K562 (cell line): ENCODE results near the gene GFOD2. TPM values are rescaled to one million over a fixed set of nuclear protein-coding genes. Genes with fewer than 3 reads are reported as not detected.

Source experiments
- ATAC-seq: fragments of 200-7000 bp; cut with Tn5 transposase; 3 replicates; pipeline ENCODE4 v1.9.1; 2020; ENCODE audit warnings: moderate library complexity
- BruUV-seq: library from RNA; stranded (reverse); fragments of 400-500 nt; replicated peaks from 2 replicates; lab custom pipeline; 2021; lab: Mats Ljungman, UMichigan
- CTCF ChIA-PET: fragments of 300-600 bp; formaldehyde crosslinking; extraction: SDS; loops from one replicate; lab custom pipeline; 2021; ENCODE audit warnings: low intra/inter-chr PET ratio; lab: Yijun Ruan, JAX
- POLR2A ChIA-PET: fragments of 300-600, 350-650 bp; sonication (Branson Sonifier 250); formaldehyde crosslinking; extraction: SDS; loops from one replicate; lab custom pipeline; 2021; ENCODE audit warnings: antibody characterized with exemption, inconsistent platforms; lab: Yijun Ruan, JAX
- DNase-seq, 4 experiments: peaks; one replicate each; pipeline versions ENCODE4 v3.0.0 to v3.0.0-alpha.2; 2011 to 2018; ENCODE audit warnings: low spot score in 3 of 4, mixed read lengths in 3 of 4; ENCODE audit errors: extremely low read depth in 1 of 4
- FAIRE-seq: peaks from 2 replicates; lab custom pipeline; 2011; peaks lifted over from hg19 to GRCh38; lab: Jason Lieb, UNC
- H2AFZ ChIP-seq: 2 replicates; pipeline ENCODE4 v1.6.0; 2011; ENCODE audit warnings: low read depth, low read length, control low read depth, inconsistent platforms
- H3K27ac ChIP-seq: fragments of 200-600 bp; 3 replicates; pipeline ENCODE4 v1.8.0; 2011; ENCODE audit warnings: low read depth, mild to moderate bottlenecking, control low read depth, inconsistent platforms, low read length, moderate library complexity, mixed read lengths; ENCODE audit errors: extremely low read depth
- H3K27me3 ChIP-seq, 2 experiments: fragments of 300-600 bp in 1 of 2; 2 replicates in 1 of 2; 3 replicates in 1 of 2; pipeline versions ENCODE4 v1.6.0 to v1.8.0; 2011; ENCODE audit warnings: inconsistent platforms in 2 of 2, low read length in 2 of 2, mild to moderate bottlenecking in 1 of 2, mixed read lengths in 1 of 2, moderate library complexity in 1 of 2; ENCODE audit not compliant: control insufficient read depth in 2 of 2, insufficient read depth in 2 of 2
- H3K36me3 ChIP-seq: fragments of 300-600 bp; 3 replicates; pipeline ENCODE4 v1.8.0; 2011; ENCODE audit warnings: mild to moderate bottlenecking, low read length, inconsistent platforms; ENCODE audit not compliant: control insufficient read depth, insufficient read depth
- H3K4me1 ChIP-seq, 2 experiments: fragments of 200-600 bp in 1 of 2; replicated peaks in 1 of 2; 2 replicates in 1 of 2; 3 replicates in 1 of 2; pipeline versions ENCODE4 v1.5.1 to v1.8.0; 2011; ENCODE audit warnings: inconsistent platforms in 2 of 2, low read length in 2 of 2, mild to moderate bottlenecking in 1 of 2, mixed read lengths in 1 of 2, moderate library complexity in 1 of 2; ENCODE audit not compliant: control insufficient read depth in 2 of 2, insufficient read depth in 2 of 2
- H3K4me2 ChIP-seq: 2 replicates; pipeline ENCODE4 v1.6.1; 2011; ENCODE audit warnings: low read length, control low read depth, inconsistent platforms, mixed read lengths; ENCODE audit not compliant: insufficient read depth
- H3K4me3 ChIP-seq: fragments of 200-600 bp; sonication (generic), shearing (Covaris generic); 2 replicates; pipeline ENCODE4 v1.5.1; 2016; ENCODE audit warnings: control low read depth, inconsistent platforms
- H3K79me2 ChIP-seq: fragments of 200-600 bp; 3 replicates; pipeline ENCODE4 v1.8.0; 2011; ENCODE audit warnings: low read length, inconsistent platforms; ENCODE audit not compliant: control insufficient read depth, insufficient read depth
- H3K9ac ChIP-seq, 2 experiments: 2 replicates each; pipeline versions ENCODE4 v1.6.0 to v1.6.1; 2011; ENCODE audit warnings: low read depth in 2 of 2, low read length in 2 of 2, control low read depth in 1 of 2, inconsistent platforms in 1 of 2, mild to moderate bottlenecking in 1 of 2, mixed read lengths in 1 of 2; ENCODE audit not compliant: insufficient read depth in 1 of 2
- H3K9me1 ChIP-seq: one replicate; pipeline ENCODE4 v1.6.0; 2011; ENCODE audit warnings: inconsistent platforms, mild to moderate bottlenecking, low read length, moderate library complexity; ENCODE audit not compliant: control insufficient read depth, insufficient read depth
- H3K9me3 ChIP-seq: replicated peaks from 2 replicates; pipeline ENCODE4 v1.5.1; 2011; ENCODE audit warnings: low read depth, low read length, inconsistent platforms; ENCODE audit not compliant: control insufficient read depth, insufficient read depth
- H4K20me1 ChIP-seq: replicated peaks from 2 replicates; pipeline ENCODE4 v1.6.1; 2011; ENCODE audit warnings: low read length, inconsistent platforms, mixed read lengths; ENCODE audit not compliant: control insufficient read depth, insufficient read depth
- KAT7 ChIP-seq: sonication (generic); formaldehyde crosslinking; IDR thresholded peaks from 2 replicates; pipeline ENCODE4 v1.8.0; 2022; ENCODE audit warnings: missing genetic modification reagents, mild to moderate bottlenecking, borderline replicate concordance
- NCOA6 ChIP-seq: fragments of 450-650 bp; IDR thresholded peaks from 2 replicates; pipeline ENCODE4 v1.6.1; 2017; ENCODE audit warnings: mild to moderate bottlenecking
- POLR2B ChIP-seq: fragments of 450-650 bp; IDR thresholded peaks from 2 replicates; pipeline ENCODE4 v1.6.1; 2018; ENCODE audit warnings: low read depth; ENCODE audit not compliant: partially characterized antibody
- RBM22 ChIP-seq: fragments of 200-400 bp; formaldehyde crosslinking; IDR thresholded peaks from 2 replicates; pipeline ENCODE4 v1.6.1; 2018; ENCODE audit warnings: low read length, low read depth; ENCODE audit not compliant: poor library complexity, severe bottlenecking
- TAF15 ChIP-seq: fragments of 200-400 bp; formaldehyde crosslinking; IDR thresholded peaks from 2 replicates; pipeline ENCODE4 v1.6.1; 2017; ENCODE audit warnings: mild to moderate bottlenecking, low read depth, low read length, moderate library complexity
- ZFPM2 ChIP-seq: fragments of 250-450 bp; sonication (Bioruptor Pico); IDR thresholded peaks from 2 replicates; pipeline ENCODE4 v1.5.1; 2022; ENCODE audit warnings: mild to moderate bottlenecking
- ZNF197 ChIP-seq: fragments of 200-800 bp; sonication (Bioruptor generic); IDR thresholded peaks from 2 replicates; pipeline ENCODE4 v1.6.1; 2016; ENCODE audit warnings: low read depth, missing genetic modification characterization, missing compliant biosample characterization
- WGBS: fragments of 100-300 bp; shearing (Covaris generic); methylation state at CpG from one replicate; pipeline ENCODE4 v1.1.6; 2016; ENCODE audit warnings: low coverage, mixed read lengths; ENCODE audit not compliant: insufficient coverage; ENCODE audit errors: missing lambda C conversion rate; 5-methylcytosine and 5-hydroxymethylcytosine counted together
- in situ Hi-C: fragments of 300-500 bp; cut with MboI; formaldehyde crosslinking; loops from 4 replicates; pipeline ENCODE4 v1.15.0; 2018; ENCODE audit warnings: inconsistent platforms, mixed read lengths
- intact Hi-C: fragments of 100-400 bp; cut with micrococcal nuclease; formaldehyde crosslinking; loops from 2 replicates; pipeline ENCODE4 v1.14.2; 2022
- polyA plus RNA-seq, 8 experiments: library from polyadenylated mRNA; depleted of rRNA in 4 of 8; stranded (reverse) in 5 of 8; unstranded in 3 of 8; fragments of >200 nt; fragmentation: Nextera tagmentation in 2 of 8; fragmentation: Illumina TruSeq in 1 of 8; extraction: Ambion mirVana in 2 of 8; extraction: Trizol in 1 of 8; gene quantifications; 2 replicates each; pipeline versions ENCODE4 v1.2.1 to v1.2.3, GENCODE V29; 2011 to 2014; ENCODE audit warnings: inconsistent platforms in 1 of 8, missing spikeins in 1 of 8
- total RNA-seq, 7 experiments: library from RNA; depleted of rRNA in 6 of 7; stranded (reverse); fragments of >200 nt in 6 of 7; fragmentation: Illumina TruSeq in 2 of 7; extraction: Trizol in 2 of 7; gene quantifications; 2 replicates each; pipeline versions ENCODE4 v1.2.1 to v1.2.3, GENCODE V29; 2011 to 2021; ENCODE audit warnings: low replicate concordance in 1 of 7
- TF ChIP-seq, protein P1 (sequence below): IDR thresholded peaks from 3 replicates; pipeline ENCODE4 v1.6.1; 2011; ENCODE audit warnings: borderline replicate concordance, mild to moderate bottlenecking, moderate library complexity; ENCODE audit not compliant: insufficient read length; ENCODE audit errors: extremely low read depth
- TF ChIP-seq, protein P2 (sequence below): fragments of 250-450 bp; sonication (Bioruptor Pico); IDR thresholded peaks from 2 replicates; pipeline ENCODE4 v1.4.0; 2020; ENCODE audit warnings: borderline replicate concordance

The GFOD2 gene
- total and polyA plus RNA-seq, 9 of the 15 experiments (the other 6 are each of a cell fraction or from before 2014, with no cell fraction given), result 1.9 to 15.8 (median 11.1) TPM

DNA sequence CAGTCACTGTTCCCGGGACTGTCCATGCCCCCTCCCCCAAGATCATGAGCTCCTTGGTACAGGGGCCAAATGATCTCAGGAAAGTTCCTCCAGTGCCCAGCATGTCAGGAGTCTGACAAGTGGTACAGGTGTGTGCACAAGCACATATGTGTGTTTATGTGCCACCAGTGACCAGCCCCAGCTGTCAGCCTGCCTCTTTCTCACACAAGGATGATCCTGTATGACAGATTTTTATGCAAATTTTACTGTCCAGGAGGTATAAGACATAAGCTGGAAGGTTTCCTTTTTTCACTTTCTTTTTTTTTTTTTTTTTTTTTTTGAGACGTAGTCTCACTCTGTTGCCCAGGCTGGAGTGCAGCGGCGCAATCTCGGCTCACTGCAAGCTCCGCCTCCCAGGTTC lies 31.4 kb upstream of the GFOD2 start (continued):
- TF ChIP-seq, protein P1, sequence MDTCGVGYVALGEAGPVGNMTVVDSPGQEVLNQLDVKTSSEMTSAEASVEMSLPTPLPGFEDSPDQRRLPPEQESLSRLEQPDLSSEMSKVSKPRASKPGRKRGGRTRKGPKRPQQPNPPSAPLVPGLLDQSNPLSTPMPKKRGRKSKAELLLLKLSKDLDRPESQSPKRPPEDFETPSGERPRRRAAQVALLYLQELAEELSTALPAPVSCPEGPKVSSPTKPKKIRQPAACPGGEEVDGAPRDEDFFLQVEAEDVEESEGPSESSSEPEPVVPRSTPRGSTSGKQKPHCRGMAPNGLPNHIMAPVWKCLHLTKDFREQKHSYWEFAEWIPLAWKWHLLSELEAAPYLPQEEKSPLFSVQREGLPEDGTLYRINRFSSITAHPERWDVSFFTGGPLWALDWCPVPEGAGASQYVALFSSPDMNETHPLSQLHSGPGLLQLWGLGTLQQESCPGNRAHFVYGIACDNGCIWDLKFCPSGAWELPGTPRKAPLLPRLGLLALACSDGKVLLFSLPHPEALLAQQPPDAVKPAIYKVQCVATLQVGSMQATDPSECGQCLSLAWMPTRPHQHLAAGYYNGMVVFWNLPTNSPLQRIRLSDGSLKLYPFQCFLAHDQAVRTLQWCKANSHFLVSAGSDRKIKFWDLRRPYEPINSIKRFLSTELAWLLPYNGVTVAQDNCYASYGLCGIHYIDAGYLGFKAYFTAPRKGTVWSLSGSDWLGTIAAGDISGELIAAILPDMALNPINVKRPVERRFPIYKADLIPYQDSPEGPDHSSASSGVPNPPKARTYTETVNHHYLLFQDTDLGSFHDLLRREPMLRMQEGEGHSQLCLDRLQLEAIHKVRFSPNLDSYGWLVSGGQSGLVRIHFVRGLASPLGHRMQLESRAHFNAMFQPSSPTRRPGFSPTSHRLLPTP, result no peak

DNA sequence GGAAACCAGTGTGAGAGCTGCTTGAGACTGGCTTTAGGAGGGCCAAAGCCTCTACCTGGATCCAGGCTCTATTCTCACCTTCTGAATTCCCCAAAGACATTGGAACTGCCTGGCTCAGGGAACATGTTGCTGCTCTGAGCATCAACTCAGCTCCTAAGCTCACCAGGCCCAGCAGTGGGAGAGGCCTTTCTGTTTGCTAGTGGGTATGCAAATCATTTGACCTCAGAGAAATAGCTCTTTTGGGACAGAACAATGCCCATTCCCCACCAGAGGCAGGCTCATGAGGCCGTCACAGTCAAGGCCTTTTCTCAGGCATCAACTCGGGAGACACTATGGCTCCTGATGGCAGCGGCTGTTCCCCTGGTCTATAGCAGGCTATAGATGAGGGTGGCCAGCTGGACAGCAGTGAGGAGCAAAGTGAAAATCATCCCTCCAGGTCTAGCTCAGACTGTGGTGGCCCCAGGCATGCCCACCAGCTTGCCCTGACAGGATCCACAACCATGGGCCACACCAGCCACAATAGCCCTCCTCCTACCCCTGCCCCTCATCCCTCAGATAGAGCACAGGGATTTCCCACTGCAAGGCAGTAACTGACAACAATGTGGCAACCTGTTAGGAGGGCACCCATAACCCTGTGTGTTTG lies 30.4 kb upstream of the GFOD2 start:
- Histone ChIP-seq H3K4me2 (no peak overlapping the region), H3K27ac (no peak overlapping the region), H3K36me3 (peaks cover 7% of the 10 kb centered on the region; the same call in 2 of the 3 replicates), H3K4me1 (no peaks in the 10 kb centered on the region), H3K9me3 (no peaks in the 10 kb centered on the region), H3K9ac (peak overlapping the region in 1 of 2 experiments; percentile 1; a peak in 1 of 4 replicates), H3K27me3 (no peaks in the 10 kb centered on the region), H3K4me3 (no peak overlapping the region), H3K9me1 (no peaks in the 10 kb centered on the region), H3K79me2 (no peaks in the 10 kb centered on the region), H2AFZ (no peak overlapping the region), H4K20me1 (no peaks in the 10 kb centered on the region)
- BruUV-seq, result no TSS peak
- TF ChIP-seq TAF15 (no peak), ZFPM2 (CRISPR knock-in tag) (no peak), KAT7 (no peak), RBM22 (no peak), POLR2B (no peak), NCOA6 (no peak), ZNF197 (CRISPR knock-in tag) (no peak)
- TF ChIP-seq, protein P2, sequence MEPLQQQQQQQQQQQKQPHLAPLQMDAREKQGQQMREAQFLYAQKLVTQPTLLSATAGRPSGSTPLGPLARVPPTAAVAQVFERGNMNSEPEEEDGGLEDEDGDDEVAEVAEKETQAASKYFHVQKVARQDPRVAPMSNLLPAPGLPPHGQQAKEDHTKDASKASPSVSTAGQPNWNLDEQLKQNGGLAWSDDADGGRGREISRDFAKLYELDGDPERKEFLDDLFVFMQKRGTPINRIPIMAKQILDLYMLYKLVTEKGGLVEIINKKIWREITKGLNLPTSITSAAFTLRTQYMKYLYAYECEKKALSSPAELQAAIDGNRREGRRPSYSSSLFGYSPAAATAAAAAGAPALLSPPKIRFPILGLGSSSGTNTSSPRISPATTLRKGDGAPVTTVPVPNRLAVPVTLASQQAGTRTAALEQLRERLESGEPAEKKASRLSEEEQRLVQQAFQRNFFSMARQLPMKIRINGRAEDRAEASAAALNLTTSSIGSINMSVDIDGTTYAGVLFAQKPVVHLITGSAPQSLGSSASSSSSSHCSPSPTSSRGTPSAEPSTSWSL (CRISPR knock-in tag), result no peak
- in situ Hi-C loops, result no loop called here
- DNase-seq (no peak), ATAC-seq (no peak), FAIRE-seq (no peak)
- WGBS, result 80% methylated on average over 3 of the region's 3 CpGs
- ChIA-PET POLR2A (interaction anchor here (0.7 kb wide), 2 partner anchors 12 to 25 kb away, joined by 3 read pairs; no protein-coding TSS in a partner anchor), CTCF (no interaction called here)
- intact Hi-C loops, result no loop called here
